Endothelial cell of umbilical vein (primary cell): ENCODE measurements around the gene FAM83C. TPM values are rescaled to one million over a fixed set of nuclear protein-coding genes. Genes with fewer than 3 reads are reported as not detected.

Source experiments
- BruUV-seq: library from RNA; stranded (reverse); fragments of 400-500 nt; replicated peaks from 2 replicates; lab custom pipeline; 2021; lab: Mats Ljungman, UMichigan
- CTCF ChIA-PET: fragments of 300-600, 350-600 bp; sonication (Branson Sonifier 250); formaldehyde crosslinking; loops from one replicate; lab custom pipeline; 2021; ENCODE audit warnings: antibody characterized with exemption, inconsistent platforms; lab: Charles Lee
- POLR2A ChIA-PET: fragments of 300-600, 350-600 bp; sonication (Branson Sonifier 250); formaldehyde crosslinking; loops from one replicate; lab custom pipeline; 2021; ENCODE audit warnings: antibody characterized with exemption, inconsistent platforms; lab: Charles Lee
- DNase-seq: peaks from one replicate; pipeline ENCODE4 v3.0.0-alpha.2; 2011; ENCODE audit warnings: low read depth, low spot score
- FAIRE-seq: peaks from 2 replicates; lab custom pipeline; 2011; peaks lifted over from hg19 to GRCh38; lab: Jason Lieb, UNC
- H2AFZ ChIP-seq: 2 replicates; pipeline ENCODE4 v1.6.0; 2012; ENCODE audit warnings: low read depth, low read length, control low read depth, inconsistent platforms
- H3K27ac ChIP-seq: 2 replicates; pipeline ENCODE4 v1.5.1; 2011; ENCODE audit warnings: low read depth, mild to moderate bottlenecking, control low read depth, low read length, moderate library complexity; ENCODE audit not compliant: insufficient read depth
- H3K27me3 ChIP-seq, 2 experiments: 2 replicates each; pipeline versions ENCODE4 v1.6.0 to v1.6.1; 2011; ENCODE audit warnings: low read length in 2 of 2, mixed read lengths in 1 of 2; ENCODE audit not compliant: control insufficient read depth in 2 of 2, insufficient read depth in 2 of 2
- H3K36me3 ChIP-seq, 2 experiments: 2 replicates in 1 of 2; 3 replicates in 1 of 2; pipeline ENCODE4 v1.5.1; 2011; ENCODE audit warnings: low read length in 2 of 2, mild to moderate bottlenecking in 1 of 2, moderate library complexity in 1 of 2; ENCODE audit not compliant: control insufficient read depth in 2 of 2, insufficient read depth in 2 of 2; ENCODE audit errors: extremely low read depth in 1 of 2
- H3K4me1 ChIP-seq: 3 replicates; pipeline ENCODE4 v1.5.1; 2011; ENCODE audit warnings: mild to moderate bottlenecking, low read length; ENCODE audit not compliant: control insufficient read depth, insufficient read depth; ENCODE audit errors: extremely low read depth
- H3K4me2 ChIP-seq: 2 replicates; pipeline ENCODE4 v1.6.1; 2011; ENCODE audit warnings: low read length, control low read depth, mixed read lengths; ENCODE audit not compliant: insufficient read depth
- H3K4me3 ChIP-seq, 3 experiments: fragments of 200-600 bp in 1 of 3; sonication (generic), shearing (Covaris generic) in 1 of 3; replicated peaks in 1 of 3; 2 replicates each; pipeline ENCODE4 v1.5.1; 2011 to 2016; ENCODE audit warnings: control low read depth in 3 of 3, low read length in 3 of 3, mild to moderate bottlenecking in 2 of 3, inconsistent platforms in 1 of 3, low read depth in 1 of 3, moderate library complexity in 1 of 3; ENCODE audit not compliant: insufficient read depth in 1 of 3
- H3K79me2 ChIP-seq: 2 replicates; pipeline ENCODE4 v1.6.0; 2012; ENCODE audit warnings: low read length, inconsistent platforms; ENCODE audit not compliant: control insufficient read depth, insufficient read depth
- H3K9ac ChIP-seq: replicated peaks from 2 replicates; pipeline ENCODE3; 2011; ENCODE audit warnings: low read length, control low read depth; ENCODE audit not compliant: insufficient read depth; ENCODE audit errors: extremely low read depth
- H3K9me1 ChIP-seq: replicated peaks from 3 replicates; pipeline ENCODE4 v1.6.0; 2011; ENCODE audit warnings: mild to moderate bottlenecking, low read length; ENCODE audit not compliant: control insufficient read depth, insufficient read depth; ENCODE audit errors: extremely low read depth
- H3K9me3 ChIP-seq: replicated peaks from 2 replicates; pipeline ENCODE4 v1.5.1; 2012; ENCODE audit warnings: low read length, inconsistent platforms; ENCODE audit not compliant: control insufficient read depth, insufficient read depth
- H4K20me1 ChIP-seq: replicated peaks from 2 replicates; pipeline ENCODE3; 2011; ENCODE audit warnings: mild to moderate bottlenecking, low read length; ENCODE audit not compliant: control insufficient read depth, insufficient read depth; ENCODE audit errors: extremely low read depth
- EZH2 ChIP-seq: IDR thresholded peaks from 2 replicates; pipeline ENCODE4 v1.6.1; 2012; ENCODE audit warnings: borderline replicate concordance, low read depth, mild to moderate bottlenecking, moderate library complexity, low read length, inconsistent platforms; ENCODE audit not compliant: severe bottlenecking
- FOS ChIP-seq: IDR thresholded peaks from 2 replicates; pipeline ENCODE4 v1.6.1; 2011; ENCODE audit warnings: mild to moderate bottlenecking, low read length, moderate library complexity, borderline replicate concordance; ENCODE audit not compliant: insufficient read depth
- GATA2 ChIP-seq: IDR thresholded peaks from 2 replicates; pipeline ENCODE4 v1.7.0; 2011; ENCODE audit warnings: low read depth, mild to moderate bottlenecking, moderate library complexity, mixed read lengths, low read length; ENCODE audit not compliant: insufficient read length, insufficient read depth
- JUN ChIP-seq: IDR thresholded peaks from 2 replicates; pipeline ENCODE4 v1.6.1; 2011; ENCODE audit warnings: borderline replicate concordance, low read depth; ENCODE audit not compliant: insufficient read length, insufficient read depth
- MYC ChIP-seq: IDR thresholded peaks from one replicate; pipeline ENCODE4 v1.6.1; 2011; ENCODE audit warnings: mild to moderate bottlenecking, low read depth, low read length
- POLR2A ChIP-seq: IDR thresholded peaks from 2 replicates; pipeline ENCODE4 v1.6.1; 2012; ENCODE audit warnings: low read depth, mild to moderate bottlenecking, control low read depth, low read length
- POLR2AphosphoS5 ChIP-seq: IDR thresholded peaks from 2 replicates; pipeline ENCODE4 v1.6.1; 2012; ENCODE audit warnings: low read depth, mild to moderate bottlenecking, control low read depth, low read length, moderate library complexity; ENCODE audit not compliant: insufficient read depth
- dilution Hi-C: fragments of 300-500 bp; cut with MboI; formaldehyde crosslinking; loops from one replicate; pipeline ENCODE4 v1.15.0; 2019; ENCODE audit warnings: low sequenced_read_pairs; ENCODE audit not compliant: extremely low pct_ligation_motif_present
- intact Hi-C: fragments of 100-400 bp; cut with micrococcal nuclease; formaldehyde crosslinking; loops from one replicate; pipeline ENCODE4 v1.10.0; 2022
- polyA plus RNA-seq, 4 experiments: library from polyadenylated mRNA; depleted of rRNA in 3 of 4; stranded (reverse) in 3 of 4; unstranded in 1 of 4; fragments of >200 nt; gene quantifications; 2 replicates each; pipeline versions ENCODE4 v1.2.1 to v1.2.3, GENCODE V29; 2011 to 2012; ENCODE audit warnings: missing spikeins in 1 of 4
- total RNA-seq: library from RNA; stranded (reverse); gene quantifications from 2 replicates; pipeline ENCODE4 v1.2.3, GENCODE V29; 2021
- TF ChIP-seq, protein P1 (sequence below): IDR thresholded peaks from 2 replicates; pipeline ENCODE4 v1.6.1; 2011; ENCODE audit not compliant: insufficient read depth, insufficient read length
- TF ChIP-seq, protein P2 (sequence below), 2 donors: IDR thresholded peaks; 1 replicate in 1 of 2; 2 replicates in 1 of 2; pipeline ENCODE4 v1.5.1; 2011; ENCODE audit warnings: low read length in 2 of 2, mild to moderate bottlenecking in 2 of 2, moderate library complexity in 2 of 2, control low read depth in 1 of 2, inconsistent platforms in 1 of 2, low read depth in 1 of 2; ENCODE audit not compliant: insufficient read depth in 1 of 2; ENCODE audit errors: extremely low read depth in 1 of 2

FAM83C gene
- total and polyA plus RNA-seq, 2 donors (not counting 3 experiments of a cell fraction or from before 2014, with no cell fraction given) = not detected

- TF ChIP-seq, protein P1, sequence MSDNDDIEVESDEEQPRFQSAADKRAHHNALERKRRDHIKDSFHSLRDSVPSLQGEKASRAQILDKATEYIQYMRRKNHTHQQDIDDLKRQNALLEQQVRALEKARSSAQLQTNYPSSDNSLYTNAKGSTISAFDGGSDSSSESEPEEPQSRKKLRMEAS = no peak
- TF ChIP-seq GATA2 = no peak
- TF ChIP-seq MYC = no peak
- no peak for TF ChIP-seq POLR2A
- TF ChIP-seq, protein P2, sequence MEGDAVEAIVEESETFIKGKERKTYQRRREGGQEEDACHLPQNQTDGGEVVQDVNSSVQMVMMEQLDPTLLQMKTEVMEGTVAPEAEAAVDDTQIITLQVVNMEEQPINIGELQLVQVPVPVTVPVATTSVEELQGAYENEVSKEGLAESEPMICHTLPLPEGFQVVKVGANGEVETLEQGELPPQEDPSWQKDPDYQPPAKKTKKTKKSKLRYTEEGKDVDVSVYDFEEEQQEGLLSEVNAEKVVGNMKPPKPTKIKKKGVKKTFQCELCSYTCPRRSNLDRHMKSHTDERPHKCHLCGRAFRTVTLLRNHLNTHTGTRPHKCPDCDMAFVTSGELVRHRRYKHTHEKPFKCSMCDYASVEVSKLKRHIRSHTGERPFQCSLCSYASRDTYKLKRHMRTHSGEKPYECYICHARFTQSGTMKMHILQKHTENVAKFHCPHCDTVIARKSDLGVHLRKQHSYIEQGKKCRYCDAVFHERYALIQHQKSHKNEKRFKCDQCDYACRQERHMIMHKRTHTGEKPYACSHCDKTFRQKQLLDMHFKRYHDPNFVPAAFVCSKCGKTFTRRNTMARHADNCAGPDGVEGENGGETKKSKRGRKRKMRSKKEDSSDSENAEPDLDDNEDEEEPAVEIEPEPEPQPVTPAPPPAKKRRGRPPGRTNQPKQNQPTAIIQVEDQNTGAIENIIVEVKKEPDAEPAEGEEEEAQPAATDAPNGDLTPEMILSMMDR (IDR thresholded peaks at IDR 0.05; ENCODE audit: extremely low read depth in 1 of 2, insufficient read depth in 1 of 2, low read depth in 1 of 2, low read length in 2 of 2) = no peak
- TF ChIP-seq EZH2 = no peak
- no peak for TF ChIP-seq POLR2AphosphoS5
- TF ChIP-seq JUN = no peak
- no peak for TF ChIP-seq FOS
- Histone ChIP-seq H2AFZ (no peak overlapping the region), H3K9me3 (no peaks in the 10 kb centered on the region), H3K4me3 (no peak overlapping the region), H3K4me2 (no peak overlapping the region), H3K27ac (no peak overlapping the region), H3K36me3 (no peaks in the 10 kb centered on the region), H3K9ac (no peak overlapping the region), H3K79me2 (no peaks in the 10 kb centered on the region), H3K9me1 (no peaks in the 10 kb centered on the region), H4K20me1 (no peaks in the 10 kb centered on the region), H3K4me1 (no peaks in the 10 kb centered on the region), H3K27me3 (peaks cover 15 to 33% of the 10 kb centered on the region in 2 experiments)
- FAIRE-seq (no peak), DNase-seq (no peak)
- POLR2A ChIA-PET = no interaction called here
- no TSS peak for BruUV-seq
- dilution Hi-C loops (no loop called here), intact Hi-C loops (no loop called here)
- CTCF ChIA-PET = no interaction called here
These were observed 56.3 kb downstream of the FAM83C start for GRCh38 chr20:35235881-35236280.

Other genes starting within 250 kb of the FAM83C start
- 88.3 and 89.0 TPM in 2 replicates for gene TRPC4AP, start 199.6 kb downstream of the FAM83C start, total RNA-seq
- 103 and 104 TPM in 2 replicates for gene TRPC4AP, start 199.6 kb downstream of the FAM83C start, polyA plus RNA-seq
- 37.5 and 39.5 TPM in 2 replicates for gene EDEM2, start 145.1 kb downstream of the FAM83C start, total RNA-seq
- gene EDEM2, start 145.1 kb downstream of the FAM83C start, polyA plus RNA-seq = 29.1 and 30.1 TPM in 2 replicates
- 228 and 251 TPM in 2 replicates for gene PROCR, start 120.4 kb downstream of the FAM83C start, total RNA-seq
- 376 and 414 TPM in 2 replicates for gene PROCR, start 120.4 kb downstream of the FAM83C start, polyA plus RNA-seq
- gene MMP24, start 65.7 kb downstream of the FAM83C start, total RNA-seq = 0.27 and 0.32 TPM in 2 replicates
- 0.48 and 0.54 TPM in 2 replicates for gene MMP24, start 65.7 kb downstream of the FAM83C start, polyA plus RNA-seq
- gene MMP24OS, start 14.3 kb downstream of the FAM83C start, total RNA-seq = 52.8 and 55.6 TPM in 2 replicates
- 35.1 and 43.2 TPM in 2 replicates for gene MMP24OS, start 14.3 kb downstream of the FAM83C start, polyA plus RNA-seq
- 124 and 153 TPM in 2 replicates for gene EIF6, start 7.7 kb downstream of the FAM83C start, total RNA-seq
- 286 and 383 TPM in 2 replicates for gene EIF6, start 7.7 kb downstream of the FAM83C start, polyA plus RNA-seq
- gene UQCC1, start 119.5 kb upstream of the FAM83C start, total RNA-seq = 31.5 and 48.4 TPM in 2 replicates
- gene UQCC1, start 119.5 kb upstream of the FAM83C start, polyA plus RNA-seq = 20.0 and 21.6 TPM in 2 replicates
- gene GDF5, start 145.8 kb upstream of the FAM83C start, total RNA-seq = 0.18 TPM in 1 of 2 replicates, not detected in the other
- 0.14 and 0.21 TPM in 2 replicates for gene GDF5, start 145.8 kb upstream of the FAM83C start, polyA plus RNA-seq
- 42.0 and 58.9 TPM in 2 replicates for gene CEP250, start 163.2 kb upstream of the FAM83C start, total RNA-seq
- gene CEP250, start 163.2 kb upstream of the FAM83C start, polyA plus RNA-seq = 3.2 and 5.3 TPM in 2 replicates
- not detected in 2 replicates for gene C20orf173, start 237.2 kb upstream of the FAM83C start, total RNA-seq
- not detected in 2 replicates for gene C20orf173, start 237.2 kb upstream of the FAM83C start, polyA plus RNA-seq
- gene ERGIC3, start 249.7 kb upstream of the FAM83C start, total RNA-seq = 202 and 203 TPM in 2 replicates
- gene ERGIC3, start 249.7 kb upstream of the FAM83C start, polyA plus RNA-seq = 419 and 481 TPM in 2 replicates